Measurements from ENCODE around the gene ACP7. TPM values are rescaled to one million over a fixed set of nuclear protein-coding genes. Genes with fewer than 3 reads are reported as not detected.
A peak's percentile ranks its signal among the peaks of the same experiment; 100 is the strongest.
"Not testable (repeated sequence)": the region's sequence is repeated elsewhere in the genome, so short reads cannot be mapped to it uniquely, and the experiment has no call there.

ACP7 gene
- total and polyA plus RNA-seq, 8 donors, result 0.09 to 0.42 (median 0.11) TPM; not detected in 5

GRCh38 chr19:39141929-39142328 is 57.8 kb downstream of the ACP7 start:
- Histone ChIP-seq H3K36me3 (no peaks in the 10 kb centered on the region), H3K9me3 (no peaks in the 10 kb centered on the region), H3K4me1 (peaks cover 24 to 48% (median 30%) of the 10 kb centered on the region in 3 donors), H3K27me3 (no peaks in the 10 kb centered on the region), H3K27ac (no peak overlapping the region), H3K4me3 (no peak overlapping the region)
- FAIRE-seq (no peak), DNase-seq (no peak), ATAC-seq (no peak)
- no peak for TF ChIP-seq CTCF (IDR thresholded peaks at IDR 0.05)
- intact Hi-C loops (cut with DNase I), result no loop called here
- 76 to 77% methylated on average over 11 of the region's 11 CpGs for WGBS, 2 donors

GRCh38 chr19:39142630-39143029 is 58.5 kb downstream of the ACP7 start:
- TF ChIP-seq CTCF (IDR thresholded peaks at IDR 0.05), result no peak
- peaks cover 24 to 48% (median 30%) of the 10 kb centered on the region in 3 donors for H3K4me1 ChIP-seq
- no peaks in the 10 kb centered on the region for H3K36me3 ChIP-seq
- no peaks in the 10 kb centered on the region for H3K9me3 ChIP-seq
- ATAC-seq, result no peak
- intact Hi-C loops (cut with DNase I), result no loop called here
- DNase-seq, result peak in 1 of 6 donors; percentile 33
- no peak overlapping the region for H3K4me3 ChIP-seq
- WGBS, 2 donors, result 85 to 88% methylated on average over 5 of the region's 5 CpGs
- no peaks in the 10 kb centered on the region for H3K27me3 ChIP-seq
- peak overlapping the region in 1 of 4 donors; percentile 33 for H3K27ac ChIP-seq
- no peak for FAIRE-seq

- H3K4me3 ChIP-seq, H3K36me3 ChIP-seq: not testable (repeated sequence)
- WGBS, 2 donors, result 43 to 46% methylated on average over 5 of the region's 5 CpGs
These were observed 59.7 kb downstream of the ACP7 start for GRCh38 chr19:39143757-39144289.

GRCh38 chr19:39144290-39145071 is 60.3 kb downstream of the ACP7 start:
- ATAC-seq (peak; percentile 24 to 65 (median 58)), DNase-seq (peak in 3 of 6 donors; percentile 20 to 48 (median 30)), FAIRE-seq (no peak)
- H3K4me1 ChIP-seq, result peaks cover 15 to 33% (median 25%) of the 10 kb centered on the region in 3 donors
- WGBS, 2 donors, result 27 to 30% methylated on average over 14 of the region's 14 CpGs
- H3K27ac ChIP-seq, result peak overlapping the region; percentile 72 to 80 (median 74)
- intact Hi-C loops (cut with DNase I), result no loop called here
- no peak overlapping the region for H3K4me3 ChIP-seq
- TF ChIP-seq CTCF (IDR thresholded peaks at IDR 0.05), result no peak
- no peaks in the 10 kb centered on the region for H3K9me3 ChIP-seq
- no peaks in the 10 kb centered on the region for H3K27me3 ChIP-seq
- H3K36me3 ChIP-seq, result no peaks in the 10 kb centered on the region

More at GRCh38 chr19:39143757-39144289, 59.7 kb downstream of the ACP7 start:
- DNase-seq; H3K9me3 ChIP-seq; H3K27me3 ChIP-seq; FAIRE-seq; intact Hi-C loops (cut with DNase I); ATAC-seq: not testable (repeated sequence)
- H3K27ac ChIP-seq, result peak overlapping the region; percentile 72 to 80 (median 74)
- peaks cover 20 to 39% (median 25%) of the 10 kb centered on the region in 3 donors for H3K4me1 ChIP-seq

GRCh38 chr19:39145180-39145953 is 61.2 kb downstream of the ACP7 start:
- no peaks in the 10 kb centered on the region for H3K36me3 ChIP-seq
- H3K27ac ChIP-seq, result peak overlapping the region; percentile 72 to 80 (median 74)
- peak in 3 of 6 donors; percentile 33 to 58 (median 55) for DNase-seq
- peaks cover 15 to 29% (median 25%) of the 10 kb centered on the region in 3 donors for H3K4me1 ChIP-seq
- H3K9me3 ChIP-seq, result no peaks in the 10 kb centered on the region
- H3K4me3 ChIP-seq, result no peak overlapping the region
- ATAC-seq, result peak; percentile 59 to 82 (median 72)
- no peaks in the 10 kb centered on the region for H3K27me3 ChIP-seq
- 18 to 49% methylated on average over 25 to 26 of the region's 26 CpGs for WGBS, 2 donors
- FAIRE-seq, result no peak
- intact Hi-C loops (cut with DNase I), result no loop called here
- TF ChIP-seq CTCF (IDR thresholded peaks at IDR 0.05), result no peak
